GM19324 (cell line): ENCODE measurements around the gene FAM72D.
A peak's percentile ranks its signal among the peaks of the same experiment; 100 is the strongest.
"Not testable (repeated sequence)": the region's sequence is repeated elsewhere in the genome, so short reads cannot be mapped to it uniquely, and the experiment has no call there.

Source experiments
- ATAC-seq: cut with Tn5 transposase; IDR thresholded peaks from one replicate; pipeline ENCODE4 v1.9.1; 2021; ENCODE audit warnings: mild to moderate bottlenecking, moderate library complexity; ENCODE audit not compliant: unreplicated experiment, low FRiP score

FAM72D gene

GRCh38 chr1:145082483-145083255 lies 13.1 kb upstream of the FAM72D start:
- ATAC-seq = not testable (repeated sequence)

- not testable (repeated sequence) for ATAC-seq
Measured at GRCh38 chr1:145093517-145094149, 2.1 kb upstream of the FAM72D start.

GRCh38 chr1:145094655-145095211 lies 1.0 kb upstream of the FAM72D start:
- peak; percentile 5 for ATAC-seq

GRCh38 chr1:145101725-145102124 lies 6.0 kb downstream of the FAM72D start:
- ATAC-seq = not testable (repeated sequence)

GRCh38 chr1:145103294-145103693 lies 7.5 kb downstream of the FAM72D start:
- not testable (repeated sequence) for ATAC-seq

GRCh38 chr1:145111674-145112073 lies 15.9 kb downstream of the FAM72D start:
- ATAC-seq = not testable (repeated sequence)

- not testable (repeated sequence) for ATAC-seq
Measured at GRCh38 chr1:145112703-145113102, 16.9 kb downstream of the FAM72D start.

- not testable (repeated sequence) for ATAC-seq
Measured at GRCh38 chr1:145114560-145115057, 18.8 kb downstream of the FAM72D start.

- ATAC-seq = not testable (repeated sequence)
Measured at GRCh38 chr1:145115587-145116493, 20.1 kb downstream of the FAM72D start.

- not testable (repeated sequence) for ATAC-seq
Measured at GRCh38 chr1:145119842-145120241, 24.1 kb downstream of the FAM72D start.

- ATAC-seq = not testable (repeated sequence)
Measured at GRCh38 chr1:145122344-145123061, 26.7 kb downstream of the FAM72D start.

GRCh38 chr1:145123062-145123395 lies 27.3 kb downstream of the FAM72D start:
- ATAC-seq = not testable (repeated sequence)

- ATAC-seq = not testable (repeated sequence)
Measured at GRCh38 chr1:145123992-145124641, 28.3 kb downstream of the FAM72D start.

- not testable (repeated sequence) for ATAC-seq
Measured at GRCh38 chr1:145125112-145125511, 29.3 kb downstream of the FAM72D start.

- not testable (repeated sequence) for ATAC-seq
Measured at GRCh38 chr1:145127144-145127543, 31.4 kb downstream of the FAM72D start.

- not testable (repeated sequence) for ATAC-seq
Measured at GRCh38 chr1:145128697-145129469, 33.1 kb downstream of the FAM72D start.

- ATAC-seq = not testable (repeated sequence)
Measured at GRCh38 chr1:145134476-145134875, 38.7 kb downstream of the FAM72D start.

- not testable (repeated sequence) for ATAC-seq
Measured at GRCh38 chr1:145140549-145140948, 44.8 kb downstream of the FAM72D start.
